GM21360 (cell line): ENCODE results near the gene IL17RB.
A peak's percentile ranks its signal among the peaks of the same experiment; 100 is the strongest.

Source experiments
- ATAC-seq: cut with Tn5 transposase; IDR thresholded peaks from one replicate; pipeline ENCODE4 v1.9.1; 2021; ENCODE audit warnings: mild to moderate bottlenecking, moderate library complexity; ENCODE audit not compliant: unreplicated experiment

The IL17RB gene

DNA sequence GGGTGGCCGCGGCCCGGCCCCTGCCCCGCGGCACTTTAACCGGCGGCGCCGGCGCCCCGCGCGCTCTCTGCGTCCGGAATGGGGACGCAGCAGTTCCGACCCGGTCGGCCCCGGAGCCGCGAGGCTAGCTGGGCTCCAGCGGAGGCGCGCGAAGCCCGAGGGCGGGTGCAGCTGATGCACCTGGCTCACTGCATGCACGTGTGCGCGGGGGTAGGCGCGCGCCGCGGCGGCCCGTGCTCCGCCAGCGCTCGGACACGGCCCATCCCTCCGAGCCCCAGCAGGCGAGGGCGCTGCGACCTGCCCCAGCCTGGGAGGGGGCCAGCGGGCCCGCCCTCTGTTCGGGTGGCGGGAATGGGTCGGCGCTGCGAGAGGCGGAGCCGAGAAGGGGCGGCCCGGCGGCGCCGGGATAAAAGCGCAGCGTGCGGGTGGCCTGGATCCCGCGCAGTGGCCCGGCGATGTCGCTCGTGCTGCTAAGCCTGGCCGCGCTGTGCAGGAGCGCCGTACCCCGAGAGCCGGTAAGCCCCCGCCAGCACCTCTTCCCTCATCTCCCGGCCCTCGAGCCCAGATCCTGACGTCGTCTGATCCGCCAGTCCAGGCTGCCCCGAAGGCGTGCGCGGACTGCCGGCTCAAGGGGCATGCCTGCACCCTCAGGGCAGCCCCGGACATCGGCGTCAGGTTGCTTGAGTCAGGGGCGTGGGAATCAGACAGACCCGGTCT, at the start of gene IL17RB, which contains the start of gene CHDH:
IL17RB (plus strand) TSS at position 435 of the 717 bp plus-strand sequence; CDS start at position 456, 21 bp downstream.
CHDH (minus strand) TSS at position 286 of the 717 bp plus-strand sequence. CDS start 22,411 bp downstream, outside the sequence.
- ATAC-seq = peak; percentile 60

DNA sequence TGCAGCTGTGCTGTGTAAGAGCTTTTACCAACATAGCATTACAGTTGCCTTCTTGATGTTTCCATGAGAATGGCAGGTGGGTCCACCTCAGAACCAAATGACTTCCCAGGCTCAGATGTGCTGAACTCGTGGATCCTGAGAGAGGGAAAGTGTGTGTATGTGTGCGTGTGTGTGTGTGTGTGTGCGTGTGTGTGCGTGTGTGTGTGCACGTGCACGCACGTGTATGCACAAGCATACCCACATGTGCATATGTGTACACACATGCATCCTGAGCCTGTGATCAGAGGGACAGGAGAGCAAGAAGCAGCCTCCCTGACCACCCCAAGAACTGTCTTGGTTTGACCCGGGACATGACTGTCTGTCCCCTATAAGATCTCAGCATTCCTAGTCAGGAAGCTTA, 48.2 kb upstream of the IL17RB start:
- ATAC-seq = no peak

- no peak for ATAC-seq
Measured at GRCh38 chr3:53799338-53799865, 47.0 kb upstream of the IL17RB start.

DNA sequence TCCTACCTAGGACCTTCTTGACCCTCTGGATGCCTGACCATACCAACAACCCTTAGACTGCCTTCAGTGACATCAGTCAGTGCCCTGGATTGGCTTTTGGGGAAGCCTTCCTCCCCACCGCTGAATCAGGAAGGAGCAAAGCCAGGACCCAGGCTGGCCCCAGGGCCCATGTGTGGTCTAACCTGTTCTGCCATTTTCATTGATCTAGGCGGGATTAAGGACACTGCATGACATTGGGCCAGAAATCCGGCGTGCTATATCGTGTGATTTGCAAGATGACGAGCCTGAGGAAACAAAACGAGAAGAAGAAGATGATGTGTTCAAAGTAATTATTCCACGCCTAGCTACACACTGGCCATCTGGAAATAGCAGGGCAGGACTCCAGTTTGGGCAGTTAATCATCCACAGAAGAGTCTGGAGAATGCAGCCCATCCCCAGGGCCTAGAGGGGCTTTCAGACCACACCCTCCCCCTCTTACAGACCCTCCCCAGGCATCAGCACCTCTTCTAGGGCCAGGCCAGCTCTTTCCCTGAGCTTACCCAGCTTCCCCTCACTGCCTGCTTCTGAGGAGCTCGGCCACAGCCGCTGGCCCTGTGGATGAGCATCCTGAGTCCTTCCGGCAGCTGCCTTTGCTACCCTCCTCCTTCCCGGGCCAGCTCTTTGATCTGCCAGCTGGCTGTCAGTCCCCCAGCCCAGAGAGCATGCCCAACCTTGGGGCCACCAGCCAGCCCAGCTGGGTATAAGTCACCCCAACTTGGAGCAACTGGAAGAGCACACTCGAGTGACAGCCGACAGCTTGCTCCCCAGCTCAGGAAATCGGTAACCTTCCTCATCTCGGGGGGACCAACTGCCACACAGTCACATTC, 46.1 kb upstream of the IL17RB start:
- ATAC-seq = no peak

DNA sequence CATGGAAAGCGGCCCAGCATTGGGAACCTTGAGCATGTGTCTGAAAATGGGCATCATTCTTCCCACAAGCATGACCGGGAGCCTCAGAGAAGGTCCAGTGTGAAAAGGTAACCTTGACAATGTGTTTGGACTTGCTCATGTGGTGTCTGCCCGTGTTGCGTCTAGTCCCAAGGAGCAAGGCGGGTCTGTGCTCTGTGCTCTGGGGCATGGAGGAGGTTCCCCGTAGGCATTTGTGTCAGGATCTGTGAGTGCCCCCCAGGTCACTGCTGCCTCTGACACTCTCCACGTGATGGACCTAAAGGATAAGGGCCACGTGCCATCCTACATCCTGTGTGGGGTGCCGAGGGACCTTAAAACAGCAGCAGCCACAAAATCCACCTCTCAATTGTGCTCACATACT, 45.0 kb upstream of the IL17RB start:
- ATAC-seq = no peak

DNA sequence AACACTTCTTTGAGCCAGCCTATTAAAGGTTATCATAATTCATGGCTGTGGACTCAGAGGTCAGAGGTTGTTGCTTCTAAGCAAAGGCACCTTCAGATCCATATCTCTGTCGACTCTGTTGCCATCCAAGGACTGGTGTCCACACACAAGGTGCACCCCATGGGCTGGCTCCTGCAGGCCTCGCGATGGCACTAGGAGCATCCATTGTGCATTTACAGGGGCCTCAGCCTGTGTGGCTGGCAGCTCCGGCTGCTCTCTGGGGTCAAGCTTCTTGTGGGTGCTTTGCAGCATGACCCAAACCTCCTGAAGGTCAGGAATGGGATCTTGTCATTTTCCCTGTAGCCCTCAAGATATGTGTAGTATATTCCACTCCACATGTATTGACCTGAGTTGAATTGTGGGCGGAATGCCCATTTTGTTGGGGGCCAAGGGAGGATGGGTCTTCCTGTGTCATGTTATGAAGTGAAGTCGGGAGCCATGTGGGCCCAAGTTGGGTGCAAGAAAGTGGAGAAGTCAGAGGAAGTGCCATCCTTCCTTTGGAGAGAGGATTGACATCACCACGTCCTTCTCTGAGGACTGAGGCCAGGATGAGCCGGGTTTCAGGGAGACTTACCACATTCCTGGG, 44.0 kb upstream of the IL17RB start:
- ATAC-seq = no peak

DNA sequence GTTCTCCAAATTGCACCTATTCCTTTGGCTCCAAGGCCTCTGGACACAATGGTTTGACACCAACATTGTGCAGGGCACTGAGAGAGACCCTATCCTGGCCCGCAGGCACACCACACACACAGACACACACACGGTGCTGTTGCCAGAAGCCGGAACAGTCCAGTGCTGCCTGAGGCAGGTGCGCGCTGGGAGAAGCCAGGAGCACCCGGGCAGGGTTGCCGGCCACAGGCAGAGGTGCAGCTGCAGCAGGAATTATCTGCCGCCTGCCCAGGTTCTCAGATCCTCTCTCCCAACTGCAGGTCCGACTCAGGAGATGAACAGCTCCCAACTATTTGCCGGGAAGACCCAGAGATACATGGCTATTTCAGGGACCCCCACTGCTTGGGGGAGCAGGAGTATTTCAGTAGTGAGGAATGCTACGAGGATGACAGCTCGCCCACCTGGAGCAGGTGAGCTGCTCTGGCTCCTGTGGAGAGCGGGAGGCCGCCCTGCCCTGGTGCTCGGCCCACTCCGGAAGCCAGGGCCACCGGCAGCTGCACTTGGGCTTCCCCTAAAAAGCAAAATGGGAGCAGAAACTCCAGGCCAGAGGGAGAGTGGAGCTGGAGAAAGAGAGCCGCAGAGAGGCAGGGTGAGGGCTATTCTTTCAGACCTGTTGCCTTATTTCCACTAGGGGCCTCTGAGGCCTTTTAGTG, 43.1 kb upstream of the IL17RB start:
- no peak for ATAC-seq

GRCh38 chr3:53803816-53804695, 42.3 kb upstream of the IL17RB start:
- no peak for ATAC-seq

GRCh38 chr3:53804697-53805462, 41.5 kb upstream of the IL17RB start:
- no peak for ATAC-seq

DNA sequence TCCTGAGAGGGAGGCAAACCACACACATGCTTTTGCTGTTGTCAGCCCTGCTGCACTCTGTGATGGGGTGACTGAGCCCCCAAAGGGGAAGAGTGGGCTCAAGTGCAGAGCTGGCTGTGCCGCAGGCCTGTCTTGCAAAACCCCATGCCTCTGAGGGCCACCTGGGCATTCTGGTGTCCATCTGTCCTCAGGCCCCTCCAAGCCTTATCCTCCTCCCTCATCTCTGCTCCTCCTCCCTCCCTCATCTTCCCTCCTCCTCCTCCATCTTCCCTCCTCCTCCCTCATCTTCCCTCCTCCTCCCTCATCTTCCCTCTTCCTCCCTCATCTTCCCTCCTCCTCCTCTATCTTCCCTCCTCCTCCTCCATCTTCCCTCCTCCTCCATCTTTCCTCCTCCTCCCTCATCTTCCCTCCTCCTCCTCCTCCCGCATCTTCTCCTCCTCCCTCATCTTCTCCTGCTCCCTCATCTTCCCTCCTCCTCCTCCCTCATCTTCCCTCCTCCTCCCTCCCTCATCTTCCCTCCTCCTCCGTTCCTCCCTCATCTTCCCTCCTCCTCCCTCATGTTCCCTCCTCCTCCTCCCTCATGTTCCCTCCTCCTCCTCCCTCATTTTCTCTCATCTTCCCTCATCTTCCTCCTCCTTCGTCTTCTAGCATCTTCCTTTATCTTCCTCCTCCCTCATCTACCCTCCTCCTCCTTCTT, 40.8 kb upstream of the IL17RB start:
- ATAC-seq = no peak

- no peak for ATAC-seq
Measured at GRCh38 chr3:53806182-53807116, 39.9 kb upstream of the IL17RB start.

- no peak for ATAC-seq
Measured at GRCh38 chr3:53807117-53807810, 39.1 kb upstream of the IL17RB start.

- ATAC-seq = no peak
Measured at GRCh38 chr3:53808496-53808895, 37.9 kb upstream of the IL17RB start.

- ATAC-seq = no peak
Measured at GRCh38 chr3:53809267-53809666, 37.1 kb upstream of the IL17RB start.

DNA sequence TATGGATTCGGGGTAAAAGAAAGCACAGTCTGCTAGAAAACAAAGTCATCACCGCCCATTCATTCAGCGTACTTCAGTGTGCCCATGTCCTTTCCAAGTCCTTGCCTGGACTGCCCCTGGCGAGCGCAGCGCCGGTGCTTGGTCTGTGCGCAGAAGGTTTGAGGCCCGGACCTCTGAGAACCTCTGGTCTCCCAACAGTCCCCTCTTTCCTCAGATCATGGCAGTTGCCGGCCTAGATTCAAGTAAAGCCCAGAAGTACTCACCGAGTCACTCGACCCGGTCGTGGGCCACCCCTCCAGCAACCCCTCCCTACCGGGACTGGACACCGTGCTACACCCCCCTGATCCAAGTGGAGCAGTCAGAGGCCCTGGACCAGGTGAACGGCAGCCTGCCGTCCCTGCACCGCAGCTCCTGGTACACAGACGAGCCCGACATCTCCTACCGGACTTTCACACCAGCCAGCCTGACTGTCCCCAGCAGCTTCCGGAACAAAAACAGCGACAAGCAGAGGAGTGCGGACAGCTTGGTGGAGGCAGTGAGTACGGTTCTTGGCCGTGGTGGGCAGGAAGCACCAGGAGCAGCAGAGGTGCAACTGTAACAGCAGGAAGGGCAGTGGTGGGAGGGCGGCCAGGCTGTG, 36.5 kb upstream of the IL17RB start:
- ATAC-seq = no peak
